HCT116 (cell line): ENCODE results near the gene FANCM. TPM values are rescaled to one million over a fixed set of nuclear protein-coding genes. Genes with fewer than 3 reads are reported as not detected.

Experiments
- ATAC-seq: fragments of 200-7000 bp; cut with Tn5 transposase; 2 replicates; pipeline ENCODE4 v1.9.1; 2020; ENCODE audit warnings: mild to moderate bottlenecking, moderate library complexity
- BruUV-seq: library from RNA; stranded (reverse); fragments of 400-500 nt; replicated peaks from 2 replicates; lab custom pipeline; 2021; lab: Mats Ljungman, UMichigan
- CTCF ChIA-PET: fragments of 300-600 bp; sonication (Branson Sonifier 250); formaldehyde crosslinking; loops from one replicate; lab custom pipeline; 2021; ENCODE audit warnings: antibody characterized with exemption; lab: Charles Lee
- POLR2A ChIA-PET: fragments of 300-600, 350-600 bp; sonication (Branson Sonifier 250); formaldehyde crosslinking; loops from one replicate; lab custom pipeline; 2021; ENCODE audit warnings: antibody characterized with exemption; lab: Charles Lee
- RAD21 ChIA-PET, 2 experiments: fragments of 300-600 bp; sonication (Branson Sonifier 250); formaldehyde crosslinking; loops; one replicate each; lab custom pipeline; 2023; ENCODE audit warnings: low total read pairs in 2 of 2; ENCODE audit not compliant: uncharacterized antibody in 2 of 2, unreplicated experiment in 2 of 2, low non-redundant PET in 1 of 2; lab: Charles Lee
- DNase-seq: peaks from one replicate; pipeline ENCODE4 v3.0.0-alpha.2; 2010; ENCODE audit warnings: low read depth, low spot score
- H2AFZ ChIP-seq: fragments of 200-600 bp; shearing (Covaris generic), sonication (generic); 2 replicates; pipeline ENCODE4 v1.6.1; 2017; ENCODE audit warnings: low read depth, mixed run types, mixed read lengths, antibody characterized with exemption, low read length; ENCODE audit not compliant: poor library complexity, severe bottlenecking
- H3K27ac ChIP-seq: 2 replicates; pipeline ENCODE4 v1.5.1; 2012; ENCODE audit warnings: low read depth, low read length
- H3K27me3 ChIP-seq: fragments of 200-600 bp; sonication (generic); 2 replicates; pipeline ENCODE4 v1.6.1; 2016; ENCODE audit warnings: mixed run types, low read length, mixed read lengths; ENCODE audit not compliant: insufficient read depth
- H3K36me3 ChIP-seq, 2 experiments: fragments of 200-500 bp in 1 of 2; fragments of 200-600 bp in 1 of 2; sonication (Bioruptor generic) in 1 of 2; sonication (generic) in 1 of 2; 2 replicates each; pipeline versions ENCODE4 v1.5.1 to v1.6.1; 2014 to 2016; ENCODE audit warnings: low read length in 2 of 2, inconsistent platforms in 1 of 2, mixed read lengths in 1 of 2, mixed run types in 1 of 2; ENCODE audit not compliant: insufficient read depth in 2 of 2, control insufficient read depth in 1 of 2
- H3K4me1 ChIP-seq, 2 experiments: fragments of 200-600 bp in 1 of 2; sonication (generic) in 1 of 2; 2 replicates each; pipeline versions ENCODE4 v1.5.1 to v1.6.1; 2012 to 2017; ENCODE audit warnings: low read length in 2 of 2, inconsistent platforms in 1 of 2, mild to moderate bottlenecking in 1 of 2, mixed read lengths in 1 of 2, mixed run types in 1 of 2, moderate library complexity in 1 of 2; ENCODE audit not compliant: insufficient read depth in 2 of 2, control insufficient read depth in 1 of 2
- H3K4me2 ChIP-seq: fragments of 200-600 bp; sonication (generic); 2 replicates; pipeline ENCODE4 v1.6.1; 2017; ENCODE audit warnings: mixed run types, low read length, mixed read lengths
- H3K4me3 ChIP-seq, 2 experiments: fragments of 200-600 bp in 1 of 2; sonication (generic) in 1 of 2; replicated peaks in 1 of 2; 2 replicates each; pipeline ENCODE4 v1.5.1; 2011 to 2016; ENCODE audit warnings: low read length in 2 of 2, control low read depth in 1 of 2, low read depth in 1 of 2, mild to moderate bottlenecking in 1 of 2, mixed read lengths in 1 of 2, mixed run types in 1 of 2
- H3K79me2 ChIP-seq: fragments of 200-600 bp; sonication (generic); 2 replicates; pipeline ENCODE4 v1.6.1; 2017; ENCODE audit warnings: mild to moderate bottlenecking, mixed run types, low read length, moderate library complexity, mixed read lengths; ENCODE audit not compliant: insufficient read depth
- H3K9ac ChIP-seq: fragments of 200-600 bp; sonication (generic); 2 replicates; pipeline ENCODE4 v1.6.1; 2016; ENCODE audit warnings: low read length, mixed read lengths
- H3K9me2 ChIP-seq: fragments of 200-600 bp; sonication (generic), shearing (Covaris generic); 2 replicates; pipeline ENCODE4 v1.6.1; 2017; ENCODE audit warnings: mixed run types, mild to moderate bottlenecking, moderate library complexity; ENCODE audit not compliant: insufficient read depth
- H3K9me3 ChIP-seq, 2 experiments: fragments of 200-500 bp in 1 of 2; fragments of 200-600 bp in 1 of 2; sonication (Bioruptor generic) in 1 of 2; sonication (generic) in 1 of 2; 2 replicates each; pipeline ENCODE4 v1.6.1; 2014 to 2017; ENCODE audit warnings: low read length in 2 of 2, mixed read lengths in 2 of 2, inconsistent platforms in 1 of 2, low read depth in 1 of 2, mild to moderate bottlenecking in 1 of 2, mixed run types in 1 of 2, moderate library complexity in 1 of 2; ENCODE audit not compliant: control insufficient read depth in 1 of 2, insufficient read depth in 1 of 2
- H4K20me1 ChIP-seq: fragments of 200-600 bp; sonication (generic), shearing (Covaris generic); 2 replicates; pipeline ENCODE4 v1.6.1; 2017; ENCODE audit warnings: mixed run types, mild to moderate bottlenecking, moderate library complexity; ENCODE audit not compliant: insufficient read depth
- CBX3 ChIP-seq: IDR thresholded peaks from 2 replicates; pipeline ENCODE4 v1.6.1; 2012; ENCODE audit warnings: low read depth
- CEBPB ChIP-seq: IDR thresholded peaks from 2 replicates; pipeline ENCODE4 v1.6.1; 2012; ENCODE audit warnings: low read depth
- CTCF ChIP-seq, 3 experiments: fragments of 200-600 bp in 1 of 3; sonication (generic) in 1 of 3; IDR thresholded peaks in 2 of 3; conservative IDR thresholded peaks in 1 of 3; 2 replicates each; pipeline ENCODE4 v1.5.1; 2012 to 2017; ENCODE audit warnings: low read depth in 2 of 3, low read length in 2 of 3, antibody characterized with exemption in 1 of 3, borderline replicate concordance in 1 of 3, control low read depth in 1 of 3, mild to moderate bottlenecking in 1 of 3, mixed read lengths in 1 of 3, mixed run types in 1 of 3, moderate library complexity in 1 of 3; ENCODE audit not compliant: insufficient read depth in 1 of 3
- ELF1 ChIP-seq: IDR thresholded peaks from 2 replicates; pipeline ENCODE4 v1.6.1; 2012; ENCODE audit warnings: low read depth, borderline replicate concordance
- EZH2 ChIP-seq: fragments of 200-600 bp; sonication (generic); IDR thresholded peaks from 2 replicates; pipeline ENCODE4 v1.6.1; 2017; ENCODE audit warnings: antibody characterized with exemption, mixed run types
- EZH2phosphoT487 ChIP-seq: fragments of 200-600 bp; IDR thresholded peaks from 2 replicates; pipeline ENCODE4 v1.6.1; 2018; ENCODE audit warnings: antibody characterized with exemption, borderline replicate concordance
- FOSL1 ChIP-seq: IDR thresholded peaks from 2 replicates; pipeline ENCODE4 v1.6.1; 2012; ENCODE audit warnings: low read depth
- JUND ChIP-seq: IDR thresholded peaks from 2 replicates; pipeline ENCODE4 v1.6.1; 2012
- POLR2A ChIP-seq: IDR thresholded peaks from 2 replicates; pipeline ENCODE4 v1.7.0; 2011; ENCODE audit warnings: borderline replicate concordance; ENCODE audit not compliant: insufficient read depth, insufficient read length; ENCODE audit errors: extremely low read depth
- POLR2AphosphoS5 ChIP-seq: IDR thresholded peaks from 2 replicates; pipeline ENCODE4 v1.6.1; 2011; ENCODE audit warnings: mild to moderate bottlenecking, low read depth, low read length, moderate library complexity
- RAD21 ChIP-seq: IDR thresholded peaks from 2 replicates; pipeline ENCODE4 v1.6.1; 2012; ENCODE audit warnings: low read depth, mild to moderate bottlenecking
- SIN3A ChIP-seq: IDR thresholded peaks from 2 replicates; pipeline ENCODE4 v1.6.1; 2012; ENCODE audit warnings: low read depth
- SP1 ChIP-seq: IDR thresholded peaks from 2 replicates; pipeline ENCODE4 v1.6.1; 2012; ENCODE audit warnings: low read depth
- SRF ChIP-seq: IDR thresholded peaks from 2 replicates; pipeline ENCODE4 v1.6.1; 2012; ENCODE audit warnings: low read depth
- TCF7L2 ChIP-seq: IDR thresholded peaks from 2 replicates; pipeline ENCODE4 v1.7.0; 2011; ENCODE audit warnings: borderline replicate concordance, inconsistent platforms; ENCODE audit not compliant: insufficient read depth, insufficient read length; ENCODE audit errors: extremely low read depth
- YY1 ChIP-seq: IDR thresholded peaks from 2 replicates; pipeline ENCODE4 v1.6.1; 2011; ENCODE audit warnings: low read length, low read depth, moderate library complexity, mild to moderate bottlenecking; ENCODE audit not compliant: insufficient replicate concordance; ENCODE audit errors: extremely low read depth
- ZFX ChIP-seq: fragments of 450-650 bp; IDR thresholded peaks from 2 replicates; pipeline ENCODE4 v1.6.1; 2017
- ZNF274 ChIP-seq: fragments of 200-500 bp; sonication (Bioruptor generic); IDR thresholded peaks from 2 replicates; pipeline ENCODE4 v1.6.1; 2014; ENCODE audit warnings: mild to moderate bottlenecking, low read depth, low read length, inconsistent platforms
- intact Hi-C: fragments of 100-400 bp; cut with micrococcal nuclease; formaldehyde crosslinking; loops from 2 replicates; pipeline ENCODE4 v1.10.0; 2022
- total RNA-seq: library from RNA; stranded (reverse); gene quantifications from one replicate; pipeline ENCODE4 v1.2.1, GENCODE V29; 2021; ENCODE audit not compliant: unreplicated experiment

FANCM gene
- total RNA-seq, 1 experiment from 2014 or later = 10.9 TPM

GRCh38 chr14:45125754-45126153 lies 10.0 kb upstream of the FANCM start:
- H3K9me3 ChIP-seq = no peaks in the 10 kb centered on the region
- no peak overlapping the region for H3K4me2 ChIP-seq
- ATAC-seq = no peak
- no peaks in the 10 kb centered on the region for H3K27me3 ChIP-seq
- intact Hi-C loops = no loop called here
- H3K79me2 ChIP-seq = peaks cover 14% of the 10 kb centered on the region
- RAD21 ChIA-PET = no interaction called here
- no TSS peak for BruUV-seq
- TF ChIP-seq ELF1 (no peak), EZH2phosphoT487 (no peak), RAD21 (no peak), ZFX (no peak), EZH2 (no peak), JUND (no peak), SP1 (no peak), POLR2A (no peak), CBX3 (no peak), ZNF274 (no peak), CTCF (IDR thresholded peaks at IDR 0.05 in 2 of 3, conservative IDR thresholded peaks at IDR 0.05 in 1 of 3; ENCODE audit: borderline replicate concordance in 1 of 3, insufficient read depth in 1 of 3, low read depth in 2 of 3, low read length in 2 of 3) (no peak), YY1 (no peak), POLR2AphosphoS5 (no peak), SRF (no peak), CEBPB (no peak), SIN3A (no peak), FOSL1 (no peak), TCF7L2 (no peak)
- TF ChIP-seq, all 23 proteins: peak for 0
- POLR2A ChIA-PET = no interaction called here
- Histone ChIP-seq H3K4me3 (no peak overlapping the region), H3K9ac (no peak overlapping the region), H4K20me1 (no peaks in the 10 kb centered on the region), H3K4me1 (no peaks in the 10 kb centered on the region), H3K27ac (no peak overlapping the region), H3K9me2 (no peaks in the 10 kb centered on the region), H3K36me3 (peaks cover 8 to 14% of the 10 kb centered on the region in 2 experiments; a peak in 3 of 4 replicates), H2AFZ (no peak overlapping the region)
- DNase-seq = no peak
- CTCF ChIA-PET = no interaction called here
